Mesendoderm (in vitro differentiated cells): ENCODE measurements around the gene ZCCHC14.
A peak's percentile ranks its signal among the peaks of the same experiment; 100 is the strongest.

Experiments
- DNase-seq: peaks from one replicate; pipeline ENCODE4 v3.0.0; 2013
- H2AK5ac ChIP-seq: 2 replicates; pipeline ENCODE4 v1.6.1; 2013; ENCODE audit warnings: low read length, inconsistent platforms
- H2BK120ac ChIP-seq: 2 replicates; pipeline ENCODE4 v1.6.1; 2013; ENCODE audit warnings: low read depth, mild to moderate bottlenecking, low read length, moderate library complexity, mixed read lengths
- H2BK15ac ChIP-seq: replicated peaks from 2 replicates; pipeline ENCODE4 v1.6.1; 2013; ENCODE audit warnings: low read depth, mild to moderate bottlenecking, moderate library complexity
- H2BK5ac ChIP-seq: 2 replicates; pipeline ENCODE4 v1.6.1; 2013; ENCODE audit warnings: low read length, inconsistent platforms
- H3K18ac ChIP-seq: 2 replicates; pipeline ENCODE4 v1.6.1; 2013; ENCODE audit warnings: mild to moderate bottlenecking, low read length, mixed read lengths
- H3K23ac ChIP-seq: one replicate; pipeline ENCODE4 v1.6.1; 2013; ENCODE audit warnings: low read length
- H3K27ac ChIP-seq: 2 replicates; pipeline ENCODE4 v1.5.1; 2013; ENCODE audit warnings: low read depth, mild to moderate bottlenecking, inconsistent platforms, low read length, moderate library complexity
- H3K27me3 ChIP-seq: 2 replicates; pipeline ENCODE4 v1.6.1; 2013; ENCODE audit warnings: low read length, control low read depth, mild to moderate bottlenecking, inconsistent platforms; ENCODE audit not compliant: insufficient read depth, poor library complexity
- H3K36me3 ChIP-seq: 2 replicates; pipeline ENCODE4 v1.6.1; 2013; ENCODE audit warnings: low read length, inconsistent platforms; ENCODE audit not compliant: control insufficient read depth, insufficient read depth
- H3K4ac ChIP-seq: one replicate; pipeline ENCODE4 v1.6.1; 2013; ENCODE audit warnings: low read depth, mild to moderate bottlenecking, low read length, moderate library complexity
- H3K4me1 ChIP-seq: 2 replicates; pipeline ENCODE4 v1.6.1; 2013; ENCODE audit warnings: low read depth, low read length, inconsistent platforms; ENCODE audit not compliant: control insufficient read depth
- H3K4me2 ChIP-seq: 2 replicates; pipeline ENCODE4 v1.6.1; 2013; ENCODE audit warnings: low read length
- H3K4me3 ChIP-seq: 2 replicates; pipeline ENCODE4 v1.5.1; 2013; ENCODE audit warnings: mild to moderate bottlenecking, low read length
- H3K56ac ChIP-seq: one replicate; pipeline ENCODE4 v1.6.1; 2013; ENCODE audit warnings: low read length
- H3K79me1 ChIP-seq: 2 replicates; pipeline ENCODE4 v1.6.1; 2013; ENCODE audit warnings: low read length, inconsistent platforms
- H3K79me2 ChIP-seq: 2 replicates; pipeline ENCODE4 v1.6.1; 2013; ENCODE audit warnings: mild to moderate bottlenecking, low read length; ENCODE audit not compliant: control insufficient read depth, insufficient read depth
- H3K9ac ChIP-seq: 2 replicates; pipeline ENCODE4 v1.6.1; 2013; ENCODE audit warnings: low read length, inconsistent platforms
- H4K5ac ChIP-seq: one replicate; pipeline ENCODE4 v1.6.1; 2013; ENCODE audit warnings: low read length
- H4K8ac ChIP-seq: one replicate; pipeline ENCODE4 v1.6.1; 2013; ENCODE audit warnings: low read depth, mild to moderate bottlenecking, control low read depth, low read length, moderate library complexity
- WGBS: extraction: QIAGEN DNeasy Blood & Tissue Kit; methylation state at CpG from one replicate; pipeline ENCODE4 v1.1.7; 2013; ENCODE audit warnings: low lambda C conversion rate, missing lambda C conversion rate; ENCODE audit not compliant: insufficient coverage; ENCODE audit errors: extremely low coverage; 5-methylcytosine and 5-hydroxymethylcytosine counted together

ZCCHC14 gene

GRCh38 chr16:87404764-87405625 is 87.8 kb downstream of the ZCCHC14 start:
- no peak overlapping the region for H3K56ac ChIP-seq
- H4K5ac ChIP-seq, result no peak overlapping the region
- H2BK120ac ChIP-seq, result no peak overlapping the region
- H3K79me2 ChIP-seq, result no peaks in the 10 kb centered on the region
- no peaks in the 10 kb centered on the region for H3K27me3 ChIP-seq
- H4K8ac ChIP-seq, result no peak overlapping the region
- H3K9ac ChIP-seq, result no peak overlapping the region
- H2BK15ac ChIP-seq, result no peak overlapping the region
- H3K4me2 ChIP-seq, result no peak overlapping the region
- WGBS, result no CpG with 5 or more reads among the region's 19 CpGs
- no peak overlapping the region for H3K4ac ChIP-seq
- H2AK5ac ChIP-seq, result no peak overlapping the region
- H3K4me1 ChIP-seq, result no peaks in the 10 kb centered on the region
- H3K4me3 ChIP-seq, result no peak overlapping the region
- H2BK5ac ChIP-seq, result no peak overlapping the region
- DNase-seq, result no peak
- H3K27ac ChIP-seq, result no peak overlapping the region
- H3K23ac ChIP-seq, result no peak overlapping the region
- no peak overlapping the region for H3K18ac ChIP-seq
- no peaks in the 10 kb centered on the region for H3K79me1 ChIP-seq
- H3K36me3 ChIP-seq, result peaks cover 12% of the 10 kb centered on the region

GRCh38 chr16:87395181-87395842 is 97.5 kb downstream of the ZCCHC14 start:
- Histone ChIP-seq H3K27me3 (no peaks in the 10 kb centered on the region), H2BK5ac (no peak overlapping the region), H3K27ac (no peak overlapping the region), H2BK15ac (no peak overlapping the region), H3K4me1 (peaks cover 1% of the 10 kb centered on the region), H2AK5ac (no peak overlapping the region), H3K79me1 (peaks cover 13% of the 10 kb centered on the region), H4K8ac (no peak overlapping the region), H3K4me2 (no peak overlapping the region), H3K4me3 (no peak overlapping the region), H3K23ac (no peak overlapping the region), H3K56ac (no peak overlapping the region), H4K5ac (no peak overlapping the region), H3K36me3 (peaks cover 8% of the 10 kb centered on the region), H3K9ac (no peak overlapping the region), H2BK120ac (no peak overlapping the region), H3K18ac (no peak overlapping the region), H3K4ac (no peak overlapping the region), H3K79me2 (peaks cover 13% of the 10 kb centered on the region)
- DNase-seq, result no peak
- no CpG with 5 or more reads among the region's 7 CpGs for whole genome bisulfite sequencing

GRCh38 chr16:87393680-87394055 is 99.2 kb downstream of the ZCCHC14 start:
- H3K79me2 ChIP-seq, result peaks cover 13% of the 10 kb centered on the region
- no peak overlapping the region for H2BK120ac ChIP-seq
- no peak overlapping the region for H3K9ac ChIP-seq
- no peak overlapping the region for H3K4ac ChIP-seq
- no peak for DNase-seq
- no peak overlapping the region for H3K23ac ChIP-seq
- peaks cover 2% of the 10 kb centered on the region for H3K36me3 ChIP-seq
- H2AK5ac ChIP-seq, result no peak overlapping the region
- no peak overlapping the region for H3K18ac ChIP-seq
- no peak overlapping the region for H2BK15ac ChIP-seq
- peaks cover 13% of the 10 kb centered on the region for H3K79me1 ChIP-seq
- no peak overlapping the region for H3K4me3 ChIP-seq
- no peak overlapping the region for H3K56ac ChIP-seq
- no CpG with 5 or more reads among the region's 6 CpGs for WGBS
- no peak overlapping the region for H3K4me2 ChIP-seq
- H3K27ac ChIP-seq, result no peak overlapping the region
- H3K4me1 ChIP-seq, result peaks cover 1% of the 10 kb centered on the region
- H2BK5ac ChIP-seq, result no peak overlapping the region
- no peak overlapping the region for H4K8ac ChIP-seq
- H3K27me3 ChIP-seq, result no peaks in the 10 kb centered on the region
- no peak overlapping the region for H4K5ac ChIP-seq

- no CpG with 5 or more reads among the region's 53 CpGs for WGBS
- Histone ChIP-seq H3K4me2 (peak overlapping the region; percentile 53), H3K79me1 (peaks cover 10% of the 10 kb centered on the region), H3K27ac (no peak overlapping the region), H3K4me1 (peaks cover 1% of the 10 kb centered on the region), H2BK15ac (no peak overlapping the region), H2AK5ac (no peak overlapping the region), H4K8ac (no peak overlapping the region), H3K23ac (peak overlapping the region; percentile 69), H3K4me3 (peak overlapping the region; percentile 68), H2BK120ac (no peak overlapping the region), H3K56ac (peak overlapping the region; percentile 89), H3K9ac (peak overlapping the region; percentile 83), H3K27me3 (no peaks in the 10 kb centered on the region), H3K18ac (peak overlapping the region; percentile 82), H2BK5ac (no peak overlapping the region), H3K4ac (peak overlapping the region; percentile 92), H3K79me2 (peaks cover 13% of the 10 kb centered on the region), H4K5ac (no peak overlapping the region), H3K36me3 (no peaks in the 10 kb centered on the region)
- DNase-seq, result peak; percentile 69
Observed at GRCh38 chr16:87392821-87393679, 99.8 kb downstream of the ZCCHC14 start.

GRCh38 chr16:87391950-87392820 is 100.6 kb downstream of the ZCCHC14 start, which contains the start of gene MAP1LC3B:
Gene MAP1LC3B, plus strand, starts transcription at chr16:87392336. Its CDS starts 92 bp downstream, at chr16:87392428.
- Histone ChIP-seq H3K56ac (peak within 1 kb of the TSS; percentile 97), H3K27ac (peak within 1 kb of the TSS; percentile 70), H3K27me3 (no peaks in the 10 kb centered on the region), H2BK120ac (no peak within 1 kb of the TSS), H3K4ac (peak within 1 kb of the TSS; percentile 92), H3K4me3 (peak within 1 kb of the TSS; percentile 68), H2AK5ac (peak within 1 kb of the TSS; percentile 57), H3K18ac (peak within 1 kb of the TSS; percentile 82), H3K79me1 (peaks cover 10% of the 10 kb centered on the region), H4K5ac (no peak within 1 kb of the TSS), H3K36me3 (no peaks in the 10 kb centered on the region), H3K9ac (peak within 1 kb of the TSS; percentile 83), H3K23ac (peak within 1 kb of the TSS; percentile 69), H3K4me2 (peak within 1 kb of the TSS; percentile 76), H2BK15ac (no peak within 1 kb of the TSS), H4K8ac (no peak within 1 kb of the TSS), H3K4me1 (peaks cover 1% of the 10 kb centered on the region), H2BK5ac (peak within 1 kb of the TSS; percentile 35), H3K79me2 (peaks cover 13% of the 10 kb centered on the region)
- WGBS, result no CpG with 5 or more reads among the region's 113 CpGs
- DNase-seq, result peak; percentile 97
